Central memory CD4-positive, alpha-beta T cell (primary cell): ENCODE data around the gene NOTCH4.
"Not testable (repeated sequence)": the region's sequence is repeated elsewhere in the genome, so short reads cannot be mapped to it uniquely, and the experiment has no call there.

ENCODE experiments used
- DNase-seq: peaks from one replicate; pipeline ENCODE4 v3.0.0; 2022

Gene NOTCH4

DNA sequence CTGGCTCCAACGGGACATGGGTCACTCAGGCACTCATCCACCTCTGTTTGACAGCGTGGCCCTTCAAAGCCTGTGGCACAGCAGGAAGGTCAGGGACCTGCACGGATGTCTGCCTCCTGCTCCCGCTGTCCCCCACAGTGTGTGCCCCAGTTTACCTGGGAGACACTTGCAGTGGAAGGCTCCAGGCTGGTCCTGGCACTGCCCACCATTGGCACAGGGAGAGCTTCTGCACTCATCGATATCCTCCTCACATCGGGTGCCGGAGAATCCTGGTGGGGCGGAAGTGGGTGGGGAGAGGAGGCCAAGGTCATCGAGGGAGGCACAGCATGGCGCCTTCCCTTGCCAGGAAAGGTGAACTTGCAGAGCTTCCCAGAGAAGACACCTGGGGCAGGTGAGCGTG lies 6.9 kb downstream of the NOTCH4 start:
- DNase-seq = no peak

DNA sequence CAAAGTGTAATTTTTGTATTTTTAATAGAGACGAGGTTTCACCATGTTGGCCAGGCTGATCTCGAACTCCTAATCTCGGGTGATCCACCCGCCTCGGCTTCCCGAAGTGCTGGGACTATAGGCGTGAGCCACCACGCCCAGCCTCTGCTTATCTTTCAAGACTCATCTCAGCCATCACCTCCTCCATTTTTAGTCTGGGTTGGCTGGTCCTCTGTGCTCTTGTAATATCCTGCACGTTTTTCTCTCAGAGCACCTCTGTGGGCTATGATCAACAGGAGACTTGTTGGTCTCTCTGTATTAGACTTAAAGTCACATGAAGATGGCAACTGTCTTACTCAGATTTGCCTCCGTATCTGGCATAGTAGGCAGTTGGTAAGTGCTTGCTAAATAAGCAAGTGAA lies 7.6 kb downstream of the NOTCH4 start:
- no peak for DNase-seq

DNA sequence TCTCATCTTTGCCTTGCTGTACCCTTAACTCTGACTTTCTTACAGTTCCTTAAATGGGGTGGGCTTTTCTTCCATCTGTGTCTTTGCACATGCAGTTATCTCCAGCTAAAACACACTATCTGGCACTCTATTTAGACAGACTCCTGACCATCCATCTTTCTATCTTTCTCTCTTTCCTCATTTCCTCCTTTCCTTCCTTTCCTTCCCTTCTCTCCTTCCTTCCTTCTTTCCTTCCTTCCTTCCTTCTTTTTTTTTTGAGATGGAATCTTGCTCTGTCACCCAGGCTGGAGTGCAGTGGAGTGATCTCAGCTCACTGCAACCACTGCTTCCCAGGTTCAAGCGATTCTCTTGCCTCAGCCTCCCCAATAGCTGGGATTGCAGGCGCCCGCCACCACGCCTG lies 8.2 kb downstream of the NOTCH4 start:
- no peak for DNase-seq

DNA sequence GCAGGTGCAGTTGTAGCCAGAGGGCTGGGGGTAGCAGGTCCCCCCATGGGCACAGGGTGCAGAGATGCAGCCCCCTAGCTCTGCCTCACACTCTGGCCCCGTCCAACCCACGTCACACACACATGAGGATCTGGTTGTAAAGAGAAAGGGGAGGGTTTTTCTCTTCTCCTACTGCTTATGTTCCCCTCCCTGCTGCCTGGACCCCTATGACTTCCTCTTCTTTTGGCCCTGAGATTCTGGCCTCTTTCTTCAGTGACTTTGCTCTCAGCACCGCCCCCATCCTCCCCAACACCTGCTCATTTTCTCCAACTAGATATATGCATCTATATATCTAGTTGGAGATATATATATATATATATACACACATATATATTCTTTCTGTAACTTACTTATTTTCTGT lies 9.7 kb downstream of the NOTCH4 start:
- no peak for DNase-seq

DNA sequence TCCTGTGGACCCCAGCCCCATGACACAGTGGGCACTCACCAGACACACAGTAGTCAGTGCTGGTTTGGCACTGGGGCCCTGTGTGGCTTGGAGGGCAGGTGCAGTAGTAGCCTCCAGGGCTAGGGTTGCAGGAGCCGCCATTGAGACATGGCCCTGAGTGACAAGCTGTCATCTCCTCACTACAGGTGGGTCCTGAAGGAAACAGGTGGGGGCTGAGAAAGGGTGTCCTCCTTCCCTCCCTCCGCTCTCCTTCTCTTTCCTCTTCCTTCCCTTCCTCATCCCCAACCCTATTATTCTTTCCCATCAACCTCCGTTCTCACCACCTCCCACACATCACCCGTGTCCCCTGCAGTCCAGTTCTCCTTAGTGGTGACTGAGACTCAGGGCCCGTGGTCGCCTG lies 10.2 kb downstream of the NOTCH4 start:
- no peak for DNase-seq

DNA sequence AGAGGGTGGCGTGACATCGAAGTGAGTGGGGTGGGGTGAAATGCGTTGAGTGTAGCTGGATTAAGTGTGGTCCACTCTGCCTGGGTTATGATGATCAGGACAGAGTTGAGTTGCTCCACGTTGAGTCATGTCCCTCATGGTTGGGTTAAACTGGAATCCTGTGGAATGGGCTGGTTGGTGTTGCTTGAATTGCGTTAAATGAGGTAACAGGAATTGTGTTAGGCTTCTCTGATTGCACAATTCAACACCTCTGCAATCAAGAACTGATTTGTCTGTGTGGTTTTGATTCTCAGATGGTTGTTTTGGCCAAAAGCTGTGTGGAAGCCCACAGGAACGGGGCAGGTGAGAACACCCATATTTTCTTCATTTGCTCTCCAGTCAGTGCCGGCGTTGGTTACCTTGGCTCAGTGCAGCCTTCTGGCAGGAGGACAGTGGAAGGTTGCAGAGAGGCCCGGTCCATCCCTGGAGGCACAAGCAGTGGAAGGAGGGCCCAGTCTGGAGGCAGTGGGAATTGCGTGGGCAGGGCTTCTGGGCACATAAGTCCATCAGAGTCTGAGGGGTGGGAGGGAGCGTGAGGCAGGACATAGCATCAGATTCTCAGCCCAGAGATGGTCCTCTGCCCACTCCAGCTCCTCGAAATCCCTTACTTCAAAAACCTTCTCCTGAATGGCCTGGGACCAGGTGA lies 11.6 kb downstream of the NOTCH4 start:
- DNase-seq = no peak

DNA sequence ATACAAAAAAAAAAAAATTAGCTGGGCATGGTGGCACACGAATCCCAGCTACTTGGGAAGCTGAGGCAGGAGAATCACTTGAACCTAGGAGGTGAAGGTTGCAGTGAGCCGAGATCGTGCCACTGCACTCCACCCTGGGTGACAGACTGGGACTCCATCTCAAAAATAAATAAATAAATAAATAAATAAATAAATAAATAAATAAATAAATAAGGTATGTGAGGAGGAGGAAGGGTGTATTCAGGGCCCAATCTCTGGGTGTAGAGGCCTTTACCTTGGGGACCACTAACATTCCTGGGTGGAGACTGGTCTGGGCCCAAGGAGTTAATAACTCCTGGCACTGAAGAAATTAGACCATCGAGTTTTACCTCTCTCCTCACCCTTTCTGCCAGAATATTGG lies 12.4 kb downstream of the NOTCH4 start:
- not testable (repeated sequence) for DNase-seq

DNA sequence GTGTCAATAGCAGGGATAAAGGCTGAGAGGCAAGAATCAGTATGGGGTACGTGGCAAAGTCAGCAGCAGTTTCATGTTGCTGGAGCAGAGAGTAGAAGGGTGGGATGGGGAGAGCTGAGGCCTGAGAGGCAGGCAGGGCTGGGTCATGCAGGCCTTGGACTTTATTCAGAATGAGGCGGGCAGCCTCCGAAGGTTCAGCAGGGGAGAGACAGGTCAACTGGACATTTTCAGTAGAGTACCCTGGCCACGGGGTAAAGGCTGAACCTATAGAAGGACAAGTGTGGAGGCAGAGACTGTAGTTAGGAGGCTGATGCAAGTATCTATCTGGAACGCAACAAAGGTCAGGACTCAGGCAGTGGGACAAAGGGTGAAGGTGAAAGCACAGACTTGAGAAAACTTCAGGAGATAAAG lies 13.7 kb downstream of the NOTCH4 start:
- no peak for DNase-seq

DNA sequence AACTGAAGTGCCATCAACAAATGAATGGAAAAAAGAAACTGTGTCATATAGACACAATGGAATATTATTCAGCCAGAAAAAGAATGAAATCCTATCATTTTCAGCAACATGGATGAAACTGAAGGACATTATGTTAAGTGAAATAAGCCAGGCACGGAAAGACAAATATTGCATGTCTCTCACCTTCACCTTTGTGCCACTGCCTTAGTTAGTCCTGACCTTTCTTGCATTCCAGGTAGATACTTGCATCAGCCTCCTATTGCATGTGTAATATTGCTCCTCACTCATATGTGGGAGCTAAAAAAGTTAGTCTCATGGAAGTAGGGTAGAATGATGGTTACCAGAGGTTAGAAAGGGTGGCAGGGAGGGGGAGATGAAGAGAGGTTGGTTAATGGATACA lies 14.9 kb downstream of the NOTCH4 start:
- DNase-seq = no peak

DNA sequence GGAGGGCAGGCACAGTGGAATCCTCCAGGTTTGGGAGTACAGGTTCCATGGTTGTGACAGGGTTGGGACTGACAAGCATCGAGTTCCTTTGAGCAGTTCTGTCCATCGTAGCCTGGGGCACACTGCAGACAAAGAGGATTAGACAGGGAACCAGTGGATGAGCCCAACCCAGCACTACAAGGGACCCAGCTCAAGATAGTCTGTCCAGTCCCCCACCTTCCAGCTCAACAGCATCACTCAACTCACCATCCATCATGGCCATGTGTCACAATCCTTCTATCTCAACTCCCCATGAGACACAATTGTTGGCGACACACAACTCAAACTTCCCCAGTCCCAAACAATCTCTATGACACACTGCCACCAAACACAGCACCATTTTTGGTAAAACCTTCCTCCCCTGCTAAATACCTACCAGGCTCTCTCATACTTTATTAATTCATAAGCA lies 19.6 kb downstream of the NOTCH4 start:
- no peak for DNase-seq

DNA sequence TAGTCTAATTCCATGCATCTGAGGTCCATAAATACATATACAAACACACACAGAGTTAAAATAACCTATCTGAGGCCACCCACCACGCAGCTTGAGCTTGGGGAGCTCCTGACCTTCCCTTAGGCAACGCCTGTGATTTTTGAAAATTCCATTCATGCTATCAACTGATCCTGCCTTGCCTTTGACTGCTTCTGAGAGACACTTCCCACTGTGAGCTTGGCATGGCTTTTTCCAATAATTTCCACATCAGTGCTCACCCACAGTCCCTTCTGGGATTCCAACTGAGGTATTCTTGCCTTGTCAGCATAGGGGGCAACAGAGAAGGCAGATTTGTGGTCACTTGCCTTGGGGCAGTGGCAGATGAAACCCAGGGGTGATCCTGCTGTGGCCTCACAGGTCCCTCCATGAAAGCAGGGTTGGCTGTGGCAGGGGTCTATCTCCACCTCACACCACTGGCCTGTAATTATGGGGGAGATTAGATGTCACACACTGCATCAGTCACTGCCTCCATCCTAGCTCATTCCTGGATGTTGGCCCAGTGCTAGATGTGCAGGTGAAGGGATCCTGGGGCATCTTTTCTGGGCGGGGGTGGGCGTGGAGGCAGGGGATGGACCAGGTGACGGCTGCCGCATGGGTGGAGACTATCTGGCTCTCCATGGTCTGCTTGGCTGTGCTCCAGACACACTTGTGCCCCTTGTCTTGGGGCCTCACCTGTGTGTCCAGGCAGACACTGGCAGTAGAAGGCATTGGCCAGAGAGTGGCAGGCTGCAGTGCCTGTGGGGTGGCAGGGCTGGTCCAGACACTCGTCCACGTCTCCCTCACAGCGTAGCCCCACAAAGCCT lies 20.2 kb downstream of the NOTCH4 start:
- DNase-seq = no peak

DNA sequence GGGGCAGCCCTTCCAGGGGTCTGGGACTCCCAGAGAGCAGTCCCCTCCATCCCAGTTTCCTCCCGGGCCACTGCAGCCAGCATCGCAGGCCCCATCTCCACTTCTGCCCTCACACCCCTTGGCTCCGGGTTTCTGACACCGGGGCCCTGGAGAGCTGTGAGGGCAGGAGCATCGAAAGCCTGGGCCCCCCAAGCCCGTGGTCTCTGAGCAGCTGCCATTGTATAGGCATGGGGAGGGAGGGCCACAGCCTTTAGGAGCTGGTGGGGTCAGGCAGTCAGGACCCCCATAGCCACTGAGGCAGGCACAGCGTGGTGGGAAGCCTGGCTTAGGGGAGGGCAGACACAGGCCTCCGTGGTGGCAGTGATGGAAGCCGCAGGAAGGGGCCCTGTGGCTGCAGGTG lies 21.7 kb downstream of the NOTCH4 start:
- no peak for DNase-seq

DNA sequence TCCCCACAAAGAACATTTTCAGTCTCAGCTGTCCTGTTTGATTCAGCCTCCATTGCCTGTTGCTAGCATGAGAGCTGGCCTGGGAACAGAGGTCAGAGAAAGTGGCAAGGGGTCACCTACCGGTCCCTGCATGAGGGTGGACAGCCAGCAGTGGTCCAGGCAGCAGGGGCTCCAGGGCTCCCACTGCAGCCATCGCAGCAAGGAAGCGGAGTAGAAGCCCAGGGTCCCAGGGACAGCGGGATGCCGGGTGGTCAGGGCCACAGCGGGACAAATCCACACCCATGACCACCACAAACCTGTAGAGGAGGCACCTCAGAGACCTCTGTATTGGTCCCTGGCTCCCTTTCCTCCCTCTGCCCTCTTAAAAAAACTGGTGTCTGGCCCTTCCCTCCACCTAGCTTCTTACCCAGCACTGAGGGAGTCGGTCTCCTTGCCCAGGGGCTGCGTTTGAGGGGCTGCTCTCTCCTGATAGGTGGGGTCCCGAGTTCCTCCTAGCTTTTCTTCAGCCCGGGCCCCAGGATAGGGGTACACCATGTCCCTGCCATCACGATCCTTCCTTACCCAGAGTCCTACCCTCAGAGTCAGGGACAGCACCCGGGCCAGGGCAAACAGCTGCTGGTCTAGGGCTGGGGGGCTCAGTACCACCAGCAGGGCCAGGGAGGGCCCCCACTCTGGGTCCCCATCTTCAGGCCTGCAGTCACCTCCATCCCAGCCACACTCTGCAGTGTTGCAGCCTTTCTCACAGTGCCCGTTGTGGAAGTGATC lies 23.0 kb downstream of the NOTCH4 start:
- no peak for DNase-seq

DNA sequence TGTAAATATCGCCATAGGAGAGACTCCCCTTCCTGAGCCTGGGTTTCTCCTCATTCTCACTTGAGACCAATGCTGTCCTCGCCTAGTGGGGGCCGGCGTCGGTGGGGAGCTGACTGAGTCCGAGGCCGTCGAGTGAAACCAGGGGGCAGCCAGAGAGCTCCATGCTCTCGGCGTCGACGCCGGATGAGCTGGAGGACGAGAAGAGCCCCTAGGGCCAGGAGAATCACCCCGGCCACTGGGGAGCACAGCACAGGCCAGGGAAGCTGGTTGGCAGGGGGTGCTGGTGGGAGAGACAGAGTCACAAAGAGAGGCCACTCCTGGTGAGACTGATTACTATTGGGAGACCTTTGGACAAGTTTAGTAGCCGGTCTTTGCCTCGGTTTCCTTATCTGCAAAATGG lies 25.0 kb downstream of the NOTCH4 start:
- DNase-seq = no peak

DNA sequence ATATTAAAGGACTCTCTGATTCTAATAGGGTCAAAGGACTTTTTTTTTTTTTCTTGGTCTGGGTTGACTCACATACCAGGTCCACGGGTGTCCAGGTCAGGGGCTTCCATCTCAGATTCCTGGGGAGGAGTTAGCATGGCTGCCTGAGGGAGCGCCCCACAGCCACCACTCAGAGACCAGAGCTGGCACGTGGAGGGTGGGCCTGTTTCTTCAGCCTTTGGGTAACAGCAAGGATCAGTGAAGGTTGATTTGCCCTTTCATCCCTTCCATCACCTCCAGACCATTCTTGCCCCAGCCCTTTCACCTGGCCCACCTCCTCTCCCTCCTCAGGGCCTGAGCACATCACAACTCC lies 25.5 kb downstream of the NOTCH4 start:
- no peak for DNase-seq

DNA sequence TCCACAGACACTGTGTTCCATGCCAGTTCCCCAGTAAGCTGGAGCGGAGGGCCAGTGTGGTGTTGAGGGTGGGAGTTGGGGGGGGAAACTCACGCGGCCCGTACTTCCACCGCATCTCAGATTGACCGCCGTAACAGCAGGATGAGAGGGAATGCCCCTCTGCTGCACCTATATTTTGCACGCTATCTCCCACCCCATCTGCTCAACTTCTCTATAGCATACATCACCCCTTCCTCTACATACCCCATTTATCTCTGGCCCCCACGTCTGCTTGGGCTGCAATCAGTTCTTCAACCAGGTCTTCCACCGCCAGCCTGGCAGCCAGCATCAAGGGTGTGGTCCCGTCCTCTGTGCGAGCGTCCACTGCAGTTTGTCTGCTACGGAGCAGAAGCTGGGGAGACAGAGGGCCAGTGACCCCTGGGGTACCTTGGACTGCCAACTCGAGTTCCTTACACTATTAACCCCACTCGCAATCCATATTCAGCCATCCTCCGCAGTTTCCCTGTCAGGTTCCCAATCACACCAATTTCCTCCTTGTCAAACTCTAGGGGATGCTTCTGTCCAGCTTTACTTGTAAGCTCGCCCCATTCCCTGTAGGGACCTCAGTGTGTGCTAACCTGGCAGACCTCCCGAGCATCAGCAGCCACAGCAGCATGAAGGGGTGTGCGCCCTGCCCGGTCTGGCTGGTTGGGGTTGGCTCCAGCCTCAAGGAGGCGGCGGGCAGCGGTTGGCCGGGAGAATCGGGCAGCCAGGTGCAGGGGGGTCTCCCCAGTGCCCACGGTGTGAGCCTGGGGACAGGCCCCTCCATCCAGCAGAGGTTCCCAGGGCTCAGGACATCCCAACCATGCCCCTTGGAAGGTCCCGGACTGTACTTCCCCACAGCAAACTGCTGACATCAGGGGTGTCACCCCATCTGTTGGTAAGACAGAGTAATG lies 26.9 kb downstream of the NOTCH4 start:
- no peak for DNase-seq

DNA sequence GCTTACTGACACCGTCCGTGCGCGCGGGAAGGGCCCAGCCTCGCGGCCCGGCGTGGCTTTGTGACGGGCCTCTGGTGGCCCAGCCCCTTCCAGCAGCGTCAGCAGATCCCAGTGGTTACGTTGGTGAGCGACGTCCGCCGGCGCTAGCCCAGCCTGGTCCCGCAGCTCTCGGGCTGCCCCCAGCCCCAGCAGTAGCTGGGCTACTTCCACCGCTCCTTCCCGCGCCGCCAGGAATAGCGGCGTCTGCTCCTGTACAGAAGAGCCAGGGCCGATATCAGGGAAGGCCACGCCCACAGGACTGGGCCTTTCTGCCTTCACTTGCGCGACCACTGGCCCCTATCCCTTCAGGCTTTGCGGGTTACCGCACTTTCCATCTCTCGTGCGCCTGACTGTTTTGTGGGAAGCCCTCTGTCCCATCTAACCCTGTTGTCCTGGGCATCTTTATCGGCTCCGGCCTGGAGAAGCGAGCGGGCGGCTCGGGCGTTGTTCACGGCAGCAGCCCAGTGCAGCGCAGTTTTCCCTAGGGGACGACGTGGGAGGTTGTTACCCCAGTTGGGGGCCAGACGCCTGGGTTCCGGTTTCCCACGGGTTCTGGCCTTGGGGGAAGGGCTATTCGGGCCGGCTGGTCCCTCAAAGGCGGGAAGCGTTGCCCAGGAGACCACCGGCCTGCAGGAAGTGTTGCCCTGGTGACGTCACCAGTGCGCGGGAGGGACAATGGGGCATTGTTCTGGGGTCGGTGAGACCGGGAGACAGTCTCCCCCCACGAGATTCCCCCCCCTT lies 27.8 kb downstream of the NOTCH4 start:
- no peak for DNase-seq

DNA sequence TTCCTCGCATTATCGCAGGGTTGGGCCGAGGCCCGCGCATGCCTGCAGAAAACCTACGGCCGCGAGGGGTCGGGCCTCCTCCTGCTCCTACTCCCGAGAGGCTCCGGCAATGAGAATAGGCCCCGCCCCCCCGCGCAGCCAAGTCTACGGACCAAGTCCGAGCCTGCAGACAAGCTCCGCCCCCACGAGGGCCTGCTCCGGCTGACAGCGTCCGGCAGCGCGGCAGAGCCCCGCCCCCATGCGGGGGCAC lies 28.3 kb downstream of the NOTCH4 start:
- peak; percentile 99 for DNase-seq

DNA sequence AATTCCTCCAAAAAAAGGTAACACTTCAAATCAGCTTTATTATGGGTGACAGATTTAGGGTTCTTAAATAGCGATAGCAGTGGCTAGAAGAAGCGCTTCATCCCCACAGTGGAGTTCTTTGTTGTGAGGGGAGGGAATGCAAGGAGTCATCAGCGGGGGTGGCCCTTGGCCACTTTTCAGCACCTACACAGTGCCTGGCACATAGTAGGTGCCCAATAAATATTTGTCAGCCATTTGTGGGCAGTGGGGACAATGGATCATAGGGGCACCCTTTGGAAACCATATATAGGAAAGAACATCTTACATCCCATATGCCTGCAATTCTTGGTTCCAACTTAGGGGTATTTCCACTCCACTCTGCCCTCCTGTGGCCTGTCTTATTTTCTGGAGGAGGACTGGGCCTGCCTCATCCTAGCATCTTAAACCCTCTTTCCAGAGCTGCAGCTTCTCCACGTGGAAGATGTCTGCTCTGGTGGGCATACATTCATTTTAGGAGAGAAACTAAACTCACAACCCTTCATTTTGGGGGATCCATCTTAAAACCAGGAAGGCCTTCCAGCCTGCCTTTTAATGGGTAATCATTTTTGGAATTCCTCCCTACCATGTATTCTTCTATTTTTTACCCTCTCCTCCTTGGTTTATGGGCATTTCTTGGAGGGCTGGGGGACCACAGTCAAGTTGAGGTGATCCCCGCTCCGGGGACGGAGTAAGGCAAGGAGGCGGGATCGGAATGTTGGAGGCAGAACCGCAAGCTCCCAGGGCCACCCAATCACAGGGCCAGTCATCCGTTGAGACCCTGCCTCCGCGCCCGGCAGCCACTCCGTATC lies 28.8 kb downstream of the NOTCH4 start:
- no peak for DNase-seq

DNA sequence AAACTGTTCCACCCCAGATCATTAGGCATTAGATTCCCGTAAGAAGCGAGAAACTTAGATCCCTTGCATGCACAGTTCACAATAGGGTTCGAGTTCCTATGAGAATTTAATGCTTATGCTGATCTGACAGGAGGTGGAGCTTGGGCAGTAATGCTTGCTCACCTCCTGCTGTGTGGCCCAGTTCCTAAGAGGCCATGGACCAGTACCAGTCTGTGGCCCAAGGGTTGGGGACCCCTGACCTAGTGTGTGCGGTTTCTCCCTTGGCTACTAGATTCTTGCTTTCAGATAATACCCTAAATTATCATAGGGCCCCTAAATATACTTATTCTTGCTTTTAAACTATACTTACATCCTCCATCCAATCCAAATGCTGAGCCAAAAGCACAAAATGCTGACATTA lies 29.5 kb downstream of the NOTCH4 start:
- no peak for DNase-seq

DNA sequence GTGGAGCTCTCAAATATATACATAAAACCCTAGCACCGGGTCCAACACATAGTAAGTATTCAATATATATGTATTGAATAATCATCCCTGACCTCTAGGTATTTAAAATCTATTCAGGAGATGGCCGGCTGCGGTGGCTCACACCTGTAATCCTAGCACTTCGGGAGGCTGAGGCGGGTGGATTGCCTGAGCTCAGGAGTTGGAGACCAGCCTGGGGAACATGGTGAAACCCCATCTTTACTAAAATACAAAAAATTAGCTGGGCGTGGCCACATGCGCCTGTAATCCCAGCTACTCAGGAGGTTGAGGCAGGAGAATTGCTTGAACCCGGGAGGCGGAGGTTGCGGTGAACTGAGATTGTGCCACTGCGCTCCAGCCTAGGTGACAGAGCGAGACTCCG lies 30.8 kb downstream of the NOTCH4 start:
- DNase-seq = not testable (repeated sequence)
